ENCODE measurements around the gene TNFSF13B.

- TF ChIP-seq CTCF (IDR thresholded peaks at IDR 0.05) (no peak), POLR2A (IDR thresholded peaks at IDR 0.05) (no peak)
Observed at GRCh38 chr13:108274718-108275117, 5.2 kb downstream of the TNFSF13B start.

Measured in Peyer's patch (tissue), 4 donors.